ENCODE results near the gene MUC13.

DNA sequence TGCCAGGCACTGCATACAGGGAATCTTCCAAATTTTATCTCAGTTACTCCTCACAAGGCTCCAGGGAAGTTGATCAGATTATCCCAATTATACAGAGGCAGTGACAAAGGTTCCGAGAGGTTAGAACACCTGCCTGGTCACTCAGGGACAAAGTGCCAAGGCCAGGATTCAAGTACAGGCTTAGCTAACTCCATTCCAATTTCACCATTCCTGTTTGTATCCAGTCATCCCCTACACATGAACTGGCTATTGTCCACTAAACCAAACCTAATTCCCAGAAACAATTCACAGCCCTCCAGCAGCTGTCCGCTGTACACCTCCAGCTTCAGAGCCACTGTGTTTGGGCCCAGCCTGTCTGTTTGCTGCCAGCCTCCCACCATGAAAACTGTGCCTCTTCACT lies 16.0 kb downstream of the MUC13 start:
- TF ChIP-seq EP300 (IDR thresholded peaks at IDR 0.05; ENCODE audit: borderline replicate concordance) (no peak), CEBPB (IDR thresholded peaks at IDR 0.05) (no peak), FOXM1 (IDR thresholded peaks at IDR 0.05; ENCODE audit: borderline replicate concordance, low read depth) (no peak)
- TF ChIP-seq, protein P1, sequence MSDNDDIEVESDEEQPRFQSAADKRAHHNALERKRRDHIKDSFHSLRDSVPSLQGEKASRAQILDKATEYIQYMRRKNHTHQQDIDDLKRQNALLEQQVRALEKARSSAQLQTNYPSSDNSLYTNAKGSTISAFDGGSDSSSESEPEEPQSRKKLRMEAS (IDR thresholded peaks at IDR 0.05), result no peak

Measured in Ishikawa (cell line).